RCC 7860 (cell line): ENCODE results near the gene NEDD9.
A peak's percentile ranks its signal among the peaks of the same experiment; 100 is the strongest.

Experiments
- DNase-seq: peaks from one replicate; pipeline ENCODE4 v3.0.0-alpha.2; 2015; ENCODE audit warnings: low spot score
- FAIRE-seq: peaks from 2 replicates; lab custom pipeline; 2012; peaks lifted over from hg19 to GRCh38; lab: Jason Lieb, UNC

NEDD9 gene

DNA sequence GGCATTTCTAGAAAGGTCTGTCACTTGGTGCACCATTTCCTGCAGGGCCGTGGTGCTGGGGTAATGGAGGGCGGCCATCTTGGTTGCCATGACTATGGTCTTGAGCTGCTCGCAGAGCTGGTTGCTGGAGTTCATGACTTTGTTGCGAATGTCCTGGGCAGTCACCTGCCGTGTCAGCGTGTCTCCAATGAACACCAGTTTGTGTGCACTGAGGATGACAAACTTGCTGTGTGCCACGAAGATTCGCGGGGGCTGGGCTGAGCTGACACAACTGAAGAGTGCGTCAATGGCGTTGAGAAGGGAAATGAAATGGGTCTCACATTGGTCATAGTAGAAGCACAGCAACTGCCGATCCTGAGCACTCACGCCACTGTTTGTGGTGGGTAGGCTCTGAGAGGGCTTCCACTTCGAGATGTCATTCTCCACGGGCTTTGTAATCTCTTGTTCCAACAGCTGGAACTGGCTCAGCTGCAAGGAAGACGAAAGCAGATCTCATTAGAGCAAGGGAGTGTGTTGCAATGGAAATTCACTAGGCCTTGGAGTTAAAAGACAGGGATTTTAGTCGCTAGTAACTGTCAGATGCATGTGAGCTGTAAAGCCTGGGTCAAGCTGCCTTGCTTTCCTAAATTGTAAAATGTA lies 47.1 kb downstream of the NEDD9 start:
- DNase-seq = no peak
- no peak for FAIRE-seq

DNA sequence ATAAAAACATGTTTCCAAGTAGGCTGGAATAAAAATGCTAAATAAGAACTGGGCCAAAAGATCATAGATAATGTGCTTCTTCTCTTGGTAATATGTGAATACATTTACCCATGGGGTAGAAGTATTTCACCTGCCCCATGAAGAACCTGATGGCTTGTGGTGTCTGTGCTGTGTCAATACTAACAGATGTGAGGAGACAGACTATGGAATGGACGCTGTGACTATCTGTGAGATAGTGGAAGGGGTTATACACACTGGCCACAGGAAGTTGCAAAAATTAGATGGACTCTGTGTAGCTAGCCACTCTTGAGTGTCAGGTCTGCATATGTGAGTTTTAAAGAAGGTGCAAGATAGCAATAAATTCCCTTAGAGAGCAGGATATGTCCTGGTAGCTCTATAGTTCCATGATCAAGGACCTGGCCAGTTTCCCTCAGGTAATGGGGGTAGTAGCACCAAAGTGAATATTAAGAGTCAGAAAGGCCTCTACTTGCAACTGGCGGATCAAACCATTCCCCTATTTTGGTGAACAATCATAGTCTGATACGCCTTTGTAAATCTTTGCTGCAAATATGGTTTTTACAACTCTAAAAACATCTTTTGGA lies 48.6 kb downstream of the NEDD9 start:
- DNase-seq (no peak), FAIRE-seq (no peak)

DNA sequence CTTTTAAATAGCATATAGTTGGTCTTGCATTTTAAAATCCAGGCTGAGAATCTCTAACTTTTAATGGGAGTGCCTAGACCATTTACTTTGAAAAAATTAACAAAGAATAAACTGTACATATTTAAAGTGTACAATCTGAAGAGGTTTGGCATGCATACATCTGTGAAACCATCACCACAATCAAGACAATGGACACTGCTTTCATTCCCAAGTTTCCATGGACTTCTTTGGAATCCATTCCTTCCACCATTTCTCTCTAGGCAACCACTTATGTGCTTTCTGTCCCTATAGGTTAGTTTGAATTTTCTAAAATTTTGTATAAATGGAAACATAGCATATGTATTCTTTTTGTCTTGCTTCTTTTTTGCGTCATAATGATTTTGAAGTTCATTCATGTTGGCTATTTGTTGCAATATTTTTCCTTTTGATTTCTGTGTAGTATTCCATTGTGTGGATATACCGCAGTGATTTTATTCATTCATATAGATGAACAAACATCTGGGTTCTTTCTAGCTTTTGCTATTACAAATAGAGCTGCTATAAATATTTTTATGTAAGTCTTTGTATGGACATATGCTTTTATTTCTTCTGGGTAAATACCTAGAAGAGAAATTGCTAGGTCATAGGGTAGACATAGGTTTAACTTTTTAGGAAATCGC lies 50.9 kb downstream of the NEDD9 start:
- FAIRE-seq (no peak), DNase-seq (no peak)

DNA sequence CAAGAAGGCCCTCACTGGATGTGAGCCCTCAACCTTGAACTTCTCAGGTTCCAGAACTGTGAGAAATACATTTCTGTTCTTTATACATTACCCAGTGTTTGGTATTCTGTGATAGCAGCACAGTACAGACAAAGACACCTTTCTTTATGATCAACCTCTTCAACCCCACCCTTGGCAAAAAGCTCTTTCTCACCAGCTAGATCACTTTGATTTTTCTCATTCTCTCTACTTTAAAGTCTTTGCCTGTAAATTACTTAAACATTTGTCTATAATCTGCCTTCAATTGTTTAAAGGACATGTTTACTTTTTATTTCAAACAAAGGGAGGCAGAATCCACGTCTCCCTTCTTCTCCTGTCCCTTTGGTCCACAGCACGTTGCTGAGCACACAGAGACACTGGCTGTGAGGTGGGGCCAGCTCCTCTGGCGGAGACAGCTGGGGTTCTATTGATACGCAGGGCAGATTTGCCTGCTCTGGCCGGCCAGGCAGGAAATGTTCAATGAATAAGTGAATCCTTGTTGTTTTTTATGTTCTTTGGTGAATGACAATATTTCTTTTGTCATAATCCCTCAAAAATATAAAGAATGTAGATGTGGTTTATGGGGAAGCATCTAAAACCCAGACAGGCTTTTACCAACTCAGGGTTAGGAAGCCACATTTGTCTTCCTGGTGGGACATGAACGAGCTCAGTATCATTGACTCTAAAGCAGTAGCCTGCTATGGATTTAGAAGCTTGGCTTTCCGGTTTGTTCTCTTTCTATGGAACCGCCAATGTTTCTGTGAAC lies 52.9 kb downstream of the NEDD9 start:
- FAIRE-seq (no peak), DNase-seq (no peak)

DNA sequence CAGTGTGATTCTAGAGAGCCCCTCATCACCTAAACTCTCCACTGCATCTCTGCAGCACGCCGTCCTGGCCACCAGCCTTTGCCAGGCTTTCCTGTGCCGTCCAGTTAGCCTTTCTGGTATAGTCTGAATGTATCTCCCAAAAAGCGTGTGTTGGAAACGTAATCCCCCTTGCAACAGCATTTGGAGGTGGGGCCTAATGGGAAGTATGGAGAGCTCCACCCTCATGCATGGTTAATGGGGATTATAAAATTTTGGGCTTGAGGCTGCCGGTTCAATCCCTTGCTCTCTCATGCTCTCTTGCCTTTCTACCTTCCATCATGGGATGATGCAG lies 53.4 kb downstream of the NEDD9 start:
- no peak for FAIRE-seq
- no peak for DNase-seq

DNA sequence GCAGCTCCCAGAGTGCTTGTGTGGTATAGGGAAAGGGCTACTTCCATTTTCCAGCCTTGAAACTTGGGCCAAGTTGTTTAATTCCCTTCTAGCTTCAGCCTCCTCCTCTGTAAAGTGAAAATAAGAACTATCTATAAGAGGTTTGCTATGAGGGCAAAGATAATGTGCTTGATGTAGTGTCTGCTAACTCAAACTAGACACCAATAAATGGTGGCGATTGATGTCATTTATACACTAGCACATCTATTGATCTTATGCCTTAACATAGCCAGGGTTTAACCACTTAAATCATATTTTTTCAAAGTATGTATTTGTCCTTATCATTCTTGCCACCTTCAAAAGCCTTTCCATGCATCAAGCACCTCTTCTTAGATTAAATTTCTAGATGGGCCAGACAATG lies 55.2 kb downstream of the NEDD9 start:
- no peak for DNase-seq
- FAIRE-seq = no peak

DNA sequence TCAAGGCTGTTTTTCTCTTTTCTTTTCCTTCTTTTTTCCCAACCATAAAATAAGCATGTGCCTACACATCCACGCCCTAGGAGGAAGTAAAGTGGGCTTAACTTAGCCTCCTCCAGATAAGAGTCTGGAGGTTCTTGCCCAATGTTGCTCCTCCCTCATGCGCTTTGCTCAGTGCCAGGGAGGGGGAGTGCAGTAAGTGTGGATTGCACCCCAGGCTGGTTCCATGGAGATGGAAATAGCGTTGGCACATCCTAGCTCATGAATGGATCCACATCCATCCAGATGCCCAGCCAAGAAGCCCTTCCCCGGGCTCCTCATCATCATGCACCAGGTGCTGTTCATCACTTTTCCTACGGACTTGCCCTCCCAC lies 58.2 kb downstream of the NEDD9 start:
- DNase-seq (no peak), FAIRE-seq (no peak)

DNA sequence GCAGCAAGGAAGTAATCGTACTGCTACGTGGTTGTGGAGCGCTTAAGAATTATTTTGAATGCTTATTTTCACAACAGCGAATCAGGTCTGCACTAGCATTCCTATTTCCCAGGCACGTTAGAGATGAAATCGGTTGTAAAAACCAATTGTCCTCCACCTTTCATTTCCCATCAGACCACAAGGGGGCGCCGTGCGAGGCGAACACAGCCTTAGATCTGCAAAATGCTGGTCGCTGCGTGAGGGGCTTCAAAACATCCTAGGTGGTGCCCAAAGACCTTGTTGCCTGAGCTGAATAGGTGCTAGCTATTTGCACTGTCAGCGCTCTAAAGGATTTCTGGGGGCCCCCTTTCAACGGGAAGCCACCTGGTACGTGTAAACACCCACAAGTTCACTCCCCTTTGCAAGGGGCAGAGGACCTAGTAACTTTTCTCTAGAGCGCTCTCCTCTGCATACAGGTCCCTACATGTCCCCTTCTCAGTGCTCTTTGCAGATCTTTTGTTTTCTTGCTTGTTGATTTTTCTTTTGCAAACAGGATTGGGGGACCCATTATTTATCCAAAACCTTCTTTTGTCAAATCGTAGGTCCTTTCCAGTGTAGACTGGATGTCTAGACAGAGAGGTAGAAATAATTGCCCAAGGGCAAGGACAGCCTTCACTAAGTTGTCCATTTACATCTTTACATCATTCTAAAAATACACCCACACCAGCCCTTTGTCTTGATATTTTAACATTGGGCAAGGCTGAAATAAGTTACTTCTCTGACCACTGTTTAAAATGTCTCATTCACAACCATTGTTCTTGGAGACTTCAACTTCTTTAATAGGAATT lies 59.8 kb downstream of the NEDD9 start:
- DNase-seq = peak; percentile 7

DNA sequence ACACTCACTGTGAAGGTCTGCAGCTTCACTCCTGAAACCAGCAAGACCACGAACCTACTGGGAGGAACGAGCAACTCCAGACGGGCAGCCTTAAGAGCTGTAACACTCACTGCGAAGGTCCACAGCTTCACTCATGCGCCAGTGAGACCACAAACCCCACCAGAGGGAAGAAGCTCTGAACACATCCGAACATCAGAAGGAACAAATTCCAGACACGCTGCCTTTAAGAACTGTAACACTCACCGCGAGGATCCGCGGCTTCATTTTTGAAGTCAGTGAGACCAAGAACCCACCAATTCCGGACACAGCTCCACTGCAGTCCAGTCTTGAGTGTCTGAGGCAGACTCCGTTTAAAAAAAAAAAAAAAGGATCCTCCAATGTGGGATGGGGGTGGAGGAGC lies 60.5 kb downstream of the NEDD9 start:
- DNase-seq (no peak), FAIRE-seq (no peak)

More for the DNA sequence above, 59.8 kb downstream of the NEDD9 start:
- FAIRE-seq = no peak

DNA sequence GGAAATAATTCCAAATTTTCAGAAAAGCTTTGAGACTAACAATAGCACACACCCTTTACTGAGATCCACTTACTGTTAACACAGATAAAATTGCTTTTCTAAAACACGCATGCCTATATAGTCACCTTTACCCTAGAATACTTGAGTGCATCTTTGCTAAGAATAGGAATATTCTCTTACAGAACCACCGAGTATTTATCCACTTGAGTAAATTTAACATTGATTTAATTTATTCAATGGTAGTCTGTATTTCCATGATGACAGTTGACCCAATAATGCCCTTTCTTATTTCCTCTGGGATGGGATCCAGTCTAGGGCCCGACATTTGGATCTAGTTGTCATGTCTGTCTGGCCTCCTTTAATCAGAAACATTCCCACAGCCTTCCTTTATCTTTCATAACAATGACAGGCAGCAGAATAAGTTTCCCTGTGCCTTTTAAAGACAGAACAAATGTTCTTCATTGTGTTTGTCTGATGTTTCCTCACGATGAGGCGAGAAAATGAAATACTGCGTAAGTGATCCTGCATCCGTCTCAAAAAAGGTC lies 64.3 kb downstream of the NEDD9 start:
- FAIRE-seq (no peak), DNase-seq (no peak)

DNA sequence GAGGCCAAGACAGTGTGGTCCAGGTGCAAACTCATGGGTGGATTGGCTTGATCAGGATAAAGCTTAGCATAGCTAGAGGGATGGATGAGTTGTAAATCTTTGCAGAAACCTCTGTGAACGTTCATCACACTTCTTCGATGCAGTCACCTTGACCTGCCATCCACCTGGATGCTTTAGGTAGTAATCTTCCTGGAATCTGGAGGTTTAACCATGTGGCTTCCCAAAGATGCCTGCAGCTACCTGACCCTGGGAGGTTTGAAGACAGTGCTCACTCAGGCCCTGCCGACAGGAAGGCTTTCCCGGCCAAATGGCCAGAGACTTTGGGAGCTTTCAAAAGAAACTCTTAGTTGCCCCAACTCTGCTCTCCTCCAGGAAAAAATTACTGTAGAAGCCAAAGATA lies 65.5 kb downstream of the NEDD9 start:
- DNase-seq = no peak
- FAIRE-seq = no peak

DNA sequence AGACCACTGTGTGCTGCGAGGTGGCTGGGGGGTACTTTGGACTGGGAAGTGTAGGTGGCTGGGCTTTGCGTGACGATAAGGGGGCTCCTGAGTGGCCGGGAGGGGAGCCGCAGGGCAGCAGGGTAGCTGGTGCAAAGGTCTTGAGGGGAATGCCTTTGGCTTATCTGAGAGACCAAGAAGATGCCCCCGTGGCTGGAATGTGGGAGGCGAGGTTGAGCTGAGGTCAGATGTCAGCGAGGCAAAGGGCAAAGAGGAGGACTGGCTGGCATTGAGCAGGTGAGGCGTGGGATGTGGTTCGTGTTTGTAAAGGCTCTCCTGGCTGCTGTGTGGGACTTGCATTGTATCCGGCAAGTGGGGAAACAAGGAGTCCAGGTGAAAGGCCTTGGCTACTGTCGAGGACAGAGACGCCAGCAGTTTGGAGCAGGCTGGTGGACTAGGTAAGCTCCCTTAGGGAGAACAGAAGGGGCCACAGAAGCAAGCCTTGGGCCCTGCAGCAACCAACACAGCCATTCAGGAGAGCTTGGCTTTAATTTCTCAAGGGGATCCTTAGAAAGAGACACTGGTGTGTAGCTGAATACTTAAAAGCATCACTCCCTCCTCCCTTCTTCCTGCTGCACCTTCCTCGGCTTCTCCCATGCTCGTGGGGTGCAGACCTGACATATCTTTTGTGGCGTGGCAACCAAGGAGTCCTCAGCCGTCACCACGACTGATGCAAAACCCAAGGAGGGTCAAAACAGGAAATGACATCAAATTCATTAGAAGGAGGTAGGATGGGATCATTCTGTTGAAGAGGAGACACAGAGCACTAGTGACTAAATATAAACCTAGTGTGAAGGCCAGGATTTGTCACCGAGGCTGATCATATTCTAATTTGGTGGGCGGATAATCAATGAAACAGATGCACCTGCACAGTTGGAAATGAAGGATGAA lies 67.5 kb downstream of the NEDD9 start:
- FAIRE-seq (no peak), DNase-seq (no peak)

DNA sequence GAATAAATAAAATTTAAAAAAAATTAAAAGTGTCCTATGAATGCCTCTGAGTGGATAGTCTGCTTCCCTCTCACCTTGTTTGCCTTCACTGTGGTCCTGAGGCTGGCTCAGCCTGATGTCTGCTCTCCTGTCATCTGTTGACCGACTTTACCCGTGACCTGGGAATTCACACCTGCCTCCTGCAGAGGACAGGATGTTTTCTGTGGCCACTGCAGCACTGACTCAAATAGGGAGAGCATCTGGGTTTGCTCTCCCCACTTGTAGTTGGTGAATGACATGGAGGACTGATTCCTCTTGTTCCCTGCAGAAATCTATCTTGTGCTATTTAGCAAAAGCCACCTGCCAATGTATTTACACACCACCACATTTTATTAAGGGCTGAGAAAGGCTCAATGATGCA lies 68.5 kb downstream of the NEDD9 start:
- DNase-seq (no peak), FAIRE-seq (no peak)

DNA sequence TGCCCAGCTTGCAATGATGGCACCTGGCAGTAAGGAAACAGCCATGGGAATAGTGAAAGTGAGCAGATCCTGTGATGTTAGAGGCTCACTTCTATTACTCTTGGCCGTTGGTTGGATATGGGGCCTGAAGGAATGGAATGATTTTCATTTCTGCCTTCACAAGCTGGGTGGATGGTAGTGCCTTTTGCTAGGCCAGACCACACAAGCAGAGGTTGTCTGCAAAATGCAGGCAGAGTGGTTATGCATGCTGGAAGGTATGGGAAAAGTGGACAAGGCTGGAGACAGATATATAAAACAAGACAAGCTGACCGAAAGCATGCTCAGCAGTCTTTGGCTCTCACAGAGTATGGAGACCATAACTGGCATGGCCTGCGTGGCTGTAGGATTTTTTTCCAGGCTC lies 70.2 kb downstream of the NEDD9 start:
- FAIRE-seq = no peak
- DNase-seq = no peak

DNA sequence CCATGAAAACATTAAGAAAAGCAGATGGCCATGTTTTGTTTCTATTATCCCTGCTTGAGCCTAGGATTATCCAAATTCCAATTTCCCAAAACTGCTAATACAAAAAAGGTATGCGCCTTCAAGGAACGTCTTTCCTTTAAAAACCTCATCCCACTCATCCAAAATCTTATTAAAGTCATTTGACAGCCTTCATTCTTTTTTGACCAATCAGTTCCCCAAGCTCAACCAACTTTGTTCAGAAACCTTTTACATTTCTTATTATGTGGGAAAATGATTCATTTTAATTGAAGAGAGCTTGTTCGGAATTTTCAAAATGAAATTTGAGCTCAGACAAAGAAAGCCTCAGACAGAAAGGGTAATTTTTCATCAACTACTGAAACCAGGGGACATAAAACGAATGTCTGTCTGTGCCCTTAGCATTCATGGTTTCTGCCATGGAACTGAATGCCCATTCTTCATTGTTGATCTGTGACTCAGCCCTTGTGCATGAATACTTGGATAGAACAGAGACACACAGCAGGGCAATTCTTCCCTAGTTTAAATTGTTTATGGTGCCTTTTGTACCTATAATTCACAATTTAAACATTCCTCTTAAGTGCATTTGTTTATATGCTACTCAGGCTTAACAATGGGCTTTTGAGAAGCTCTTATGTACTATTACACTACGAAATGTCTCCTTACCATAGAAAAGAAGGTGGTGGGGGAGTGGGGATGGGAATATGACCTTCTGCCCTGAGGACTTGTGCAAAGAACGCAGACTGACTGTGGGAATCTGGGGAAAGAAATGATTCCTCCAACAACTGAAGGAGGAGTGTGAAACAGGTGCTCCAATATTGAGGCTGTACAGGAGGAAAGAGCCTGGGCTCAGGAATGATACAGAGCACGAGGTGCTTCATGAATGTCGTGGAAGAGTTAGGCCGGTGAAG lies 71.2 kb downstream of the NEDD9 start:
- FAIRE-seq = no peak

DNA sequence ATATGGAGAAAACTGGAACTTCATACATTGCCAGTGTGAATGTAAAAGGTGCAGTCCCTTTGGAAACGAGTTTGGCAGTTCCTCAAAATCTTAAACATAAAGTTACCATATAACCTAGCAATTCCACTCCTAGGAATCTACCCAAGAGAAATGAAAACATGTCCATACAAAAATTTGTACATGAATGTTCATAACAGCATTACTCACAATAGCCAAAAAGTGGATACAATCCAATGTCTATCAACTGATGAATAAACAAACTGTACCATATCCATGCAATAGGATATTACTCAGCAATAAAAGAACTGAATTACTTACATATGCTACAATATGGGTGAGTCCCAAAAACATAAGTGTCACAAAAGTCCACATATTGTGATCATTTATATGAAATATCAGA lies 72.3 kb downstream of the NEDD9 start:
- FAIRE-seq (no peak), DNase-seq (no peak)

More for the DNA sequence above, 71.2 kb downstream of the NEDD9 start:
- no peak for DNase-seq

DNA sequence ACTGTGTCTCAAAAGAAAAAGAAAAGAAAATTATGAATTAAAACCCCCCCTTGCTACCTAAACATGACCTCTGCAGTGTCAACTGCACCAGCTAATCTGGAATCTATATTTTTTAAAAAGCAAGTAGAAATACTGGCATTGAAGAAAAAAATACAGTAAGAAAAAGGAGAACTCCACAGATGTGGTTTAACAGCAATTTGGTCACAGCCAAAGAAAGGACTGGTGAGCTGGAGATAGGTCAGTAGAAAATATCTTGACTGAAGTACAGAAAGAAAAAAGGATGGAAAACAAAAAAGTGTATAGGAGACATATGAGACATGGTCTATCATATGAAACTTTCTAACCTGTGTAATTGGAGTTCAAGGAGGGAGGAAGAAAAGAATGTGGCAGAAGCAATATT lies 76.9 kb downstream of the NEDD9 start:
- DNase-seq (no peak), FAIRE-seq (no peak)

DNA sequence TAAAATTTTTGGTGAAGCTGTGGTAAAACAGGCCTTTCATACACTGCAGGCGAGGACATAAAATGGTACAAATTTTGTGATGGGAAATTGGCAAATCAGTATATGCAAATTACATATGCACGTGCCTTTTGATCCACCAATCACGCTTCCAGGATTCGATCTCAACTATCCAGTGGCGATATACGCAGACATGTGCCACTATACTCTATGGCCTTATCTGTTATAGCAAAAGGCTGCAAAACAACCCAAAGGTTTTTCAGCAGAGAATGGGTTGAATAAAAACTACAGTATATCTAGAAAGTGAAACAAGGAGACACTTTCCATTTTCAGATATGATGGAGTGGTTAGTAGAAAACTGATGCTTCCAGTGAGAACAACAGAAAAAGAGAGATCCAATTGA lies 79.0 kb downstream of the NEDD9 start:
- FAIRE-seq (no peak), DNase-seq (no peak)

DNA sequence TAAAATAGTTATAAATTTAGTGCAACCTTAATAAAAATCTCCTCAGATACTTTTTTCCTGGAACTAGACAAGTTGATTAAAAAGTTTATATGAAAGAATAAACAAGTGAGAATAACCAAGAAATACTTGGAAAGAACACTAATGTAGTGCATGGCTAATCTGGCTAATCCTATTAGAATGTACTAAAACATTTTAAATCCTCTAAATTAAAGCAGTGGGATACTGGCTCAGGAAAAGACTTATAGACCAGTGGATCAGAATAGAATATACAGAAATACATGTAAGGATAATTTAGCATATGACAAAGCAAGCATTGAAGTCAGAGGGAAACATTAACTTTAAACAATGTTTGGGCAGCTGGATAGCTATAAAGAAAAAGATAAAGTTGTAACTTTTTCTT lies 79.9 kb downstream of the NEDD9 start:
- FAIRE-seq (no peak), DNase-seq (no peak)
